Suprapubic skin (tissue), 4 donors: Measurements from ENCODE around the gene ROBO3.

Experiments used
- CTCF ChIP-seq, 2 donors: fragments of 200-600 bp in 1 of 2; fragments of 450-650 bp in 1 of 2; sonication (generic) in 1 of 2; IDR thresholded peaks; one replicate each; pipeline ENCODE4 v1.5.1; 2016 to 2019; ENCODE audit warnings: antibody characterized with exemption in 2 of 2, mild to moderate bottlenecking in 1 of 2, moderate library complexity in 1 of 2
- POLR2A ChIP-seq, 2 donors: fragments of 450-650 bp; IDR thresholded peaks; one replicate each; pipeline ENCODE4 v1.6.1; 2017; ENCODE audit warnings: antibody characterized with exemption in 2 of 2, mild to moderate bottlenecking in 2 of 2, moderate library complexity in 2 of 2
- POLR2AphosphoS5 ChIP-seq, 3 donors: sonication (generic); formaldehyde crosslinking; IDR thresholded peaks; one replicate each; pipeline ENCODE4 v1.6.1; 2017; ENCODE audit warnings: antibody characterized with exemption in 3 of 3

- TF ChIP-seq CTCF (IDR thresholded peaks at IDR 0.05) (no peak), POLR2A (IDR thresholded peaks at IDR 0.05) (no peak), POLR2AphosphoS5 (IDR thresholded peaks at IDR 0.05) (no peak)
These were observed 22.9 kb upstream of the ROBO3 start for GRCh38 chr11:124842305-124842704.
